Smooth muscle cell (in vitro differentiated cells): ENCODE results near the gene FAM168A. TPM values are rescaled to one million over a fixed set of nuclear protein-coding genes. Genes with fewer than 3 reads are reported as not detected.

Source experiments
- DNase-seq: peaks from one replicate; lab custom pipeline; 2025; ENCODE audit not compliant: unreplicated experiment; lab: John Stamatoyannopoulos, UW
- H2AFZ ChIP-seq: fragments of 200-600 bp; sonication (generic); 2 replicates; pipeline ENCODE4 v1.6.0; 2016; ENCODE audit warnings: antibody characterized with exemption, low read depth, mild to moderate bottlenecking
- H3F3A ChIP-seq: fragments of 200-600 bp; sonication (generic); 2 replicates; pipeline ENCODE4 v1.6.0; 2017; ENCODE audit warnings: antibody characterized with exemption, low read depth
- H3K27ac ChIP-seq: fragments of 200-600 bp; sonication (generic); 2 replicates; pipeline ENCODE4 v1.5.1; 2016; ENCODE audit warnings: low read depth, mild to moderate bottlenecking
- H3K27me3 ChIP-seq: fragments of 200-600 bp; sonication (generic); 2 replicates; pipeline ENCODE4 v1.6.1; 2016; ENCODE audit warnings: low read depth, mild to moderate bottlenecking
- H3K36me3 ChIP-seq: fragments of 200-600 bp; sonication (generic); 2 replicates; pipeline ENCODE4 v1.5.1; 2016; ENCODE audit warnings: low read depth
- H3K4me1 ChIP-seq: fragments of 200-600 bp; sonication (generic); 2 replicates; pipeline ENCODE4 v1.5.1; 2016; ENCODE audit warnings: low read depth
- H3K4me2 ChIP-seq: fragments of 200-600 bp; sonication (generic); 2 replicates; pipeline ENCODE4 v1.6.0; 2016; ENCODE audit warnings: mild to moderate bottlenecking
- H3K4me3 ChIP-seq: fragments of 200-600 bp; sonication (generic); 2 replicates; pipeline ENCODE4 v1.5.1; 2016; ENCODE audit warnings: mild to moderate bottlenecking
- H3K79me2 ChIP-seq: fragments of 200-600 bp; sonication (generic); 2 replicates; pipeline ENCODE4 v1.6.0; 2016; ENCODE audit warnings: low read depth, mild to moderate bottlenecking
- H3K9ac ChIP-seq: fragments of 200-600 bp; sonication (generic); 2 replicates; pipeline ENCODE4 v1.6.0; 2016; ENCODE audit warnings: low read depth
- H3K9me3 ChIP-seq: fragments of 200-600 bp; sonication (generic); replicated peaks from 2 replicates; pipeline ENCODE4 v1.5.1; 2016; ENCODE audit warnings: low read depth
- H4K20me1 ChIP-seq: fragments of 200-600 bp; sonication (generic); 2 replicates; pipeline ENCODE4 v1.6.0; 2016; ENCODE audit warnings: low read depth
- WGBS: methylation state at CpG from one replicate; pipeline ENCODE4 v1.1.7; 2016; ENCODE audit warnings: low lambda C conversion rate; 5-methylcytosine and 5-hydroxymethylcytosine counted together
- polyA plus RNA-seq: library from polyadenylated mRNA; unstranded; fragments of >200 nt; fragmentation: Nextera tagmentation; extraction: Ambion mirVana; gene quantifications from 2 replicates; pipeline ENCODE4 v1.2.1, GENCODE V29; 2016
- total RNA-seq: library from RNA; depleted of rRNA; stranded (reverse); fragments of >200 nt; gene quantifications from 2 replicates; pipeline ENCODE4 v1.2.3, GENCODE V29; 2014
- TF ChIP-seq, protein P1 (sequence below): fragments of 200-600 bp; sonication (generic); IDR thresholded peaks from 2 replicates; pipeline ENCODE4 v1.5.1; 2017; ENCODE audit warnings: borderline replicate concordance, mild to moderate bottlenecking, antibody characterized with exemption; ENCODE audit not compliant: insufficient read depth, poor library complexity, severe bottlenecking

FAM168A gene
- total and polyA plus RNA-seq, 2 experiments from 2014 or later = 10.8 to 32.5 TPM

DNA sequence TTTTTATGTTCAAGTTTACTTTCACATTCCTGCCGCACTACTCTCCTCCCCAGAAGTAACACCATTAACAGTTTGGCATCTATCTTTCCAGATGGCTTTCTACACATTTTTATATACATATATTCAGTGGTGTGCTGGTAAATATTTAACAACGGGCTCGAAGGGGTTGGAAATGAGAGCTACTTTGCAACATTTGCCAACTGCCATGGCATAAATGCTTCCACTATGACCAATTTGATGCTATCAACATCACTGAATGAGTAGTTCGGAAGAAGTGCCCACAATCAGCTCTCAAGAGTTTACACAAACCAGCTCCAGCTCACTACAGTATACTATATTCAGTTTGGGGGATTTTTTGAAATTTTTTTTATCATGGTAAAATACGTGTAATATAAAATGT, 166.5 kb downstream of the FAM168A start:
- H3K9ac ChIP-seq = no peak overlapping the region
- H3K4me2 ChIP-seq = no peak overlapping the region
- H3K9me3 ChIP-seq = no peaks in the 10 kb centered on the region
- no peak overlapping the region for H2AFZ ChIP-seq
- no peak overlapping the region for H3K27ac ChIP-seq
- WGBS = 88% methylated on average over 5 of the region's 5 CpGs
- H3F3A ChIP-seq = peaks cover 2% of the 10 kb centered on the region
- DNase-seq = no peak
- H3K79me2 ChIP-seq = peaks cover 16% of the 10 kb centered on the region
- peaks cover 16% of the 10 kb centered on the region for H3K4me1 ChIP-seq
- no peaks in the 10 kb centered on the region for H3K27me3 ChIP-seq
- H4K20me1 ChIP-seq = peaks cover 25% of the 10 kb centered on the region
- TF ChIP-seq, protein P1, sequence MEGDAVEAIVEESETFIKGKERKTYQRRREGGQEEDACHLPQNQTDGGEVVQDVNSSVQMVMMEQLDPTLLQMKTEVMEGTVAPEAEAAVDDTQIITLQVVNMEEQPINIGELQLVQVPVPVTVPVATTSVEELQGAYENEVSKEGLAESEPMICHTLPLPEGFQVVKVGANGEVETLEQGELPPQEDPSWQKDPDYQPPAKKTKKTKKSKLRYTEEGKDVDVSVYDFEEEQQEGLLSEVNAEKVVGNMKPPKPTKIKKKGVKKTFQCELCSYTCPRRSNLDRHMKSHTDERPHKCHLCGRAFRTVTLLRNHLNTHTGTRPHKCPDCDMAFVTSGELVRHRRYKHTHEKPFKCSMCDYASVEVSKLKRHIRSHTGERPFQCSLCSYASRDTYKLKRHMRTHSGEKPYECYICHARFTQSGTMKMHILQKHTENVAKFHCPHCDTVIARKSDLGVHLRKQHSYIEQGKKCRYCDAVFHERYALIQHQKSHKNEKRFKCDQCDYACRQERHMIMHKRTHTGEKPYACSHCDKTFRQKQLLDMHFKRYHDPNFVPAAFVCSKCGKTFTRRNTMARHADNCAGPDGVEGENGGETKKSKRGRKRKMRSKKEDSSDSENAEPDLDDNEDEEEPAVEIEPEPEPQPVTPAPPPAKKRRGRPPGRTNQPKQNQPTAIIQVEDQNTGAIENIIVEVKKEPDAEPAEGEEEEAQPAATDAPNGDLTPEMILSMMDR = no peak
- no peaks in the 10 kb centered on the region for H3K36me3 ChIP-seq
- H3K4me3 ChIP-seq = no peak overlapping the region

DNA sequence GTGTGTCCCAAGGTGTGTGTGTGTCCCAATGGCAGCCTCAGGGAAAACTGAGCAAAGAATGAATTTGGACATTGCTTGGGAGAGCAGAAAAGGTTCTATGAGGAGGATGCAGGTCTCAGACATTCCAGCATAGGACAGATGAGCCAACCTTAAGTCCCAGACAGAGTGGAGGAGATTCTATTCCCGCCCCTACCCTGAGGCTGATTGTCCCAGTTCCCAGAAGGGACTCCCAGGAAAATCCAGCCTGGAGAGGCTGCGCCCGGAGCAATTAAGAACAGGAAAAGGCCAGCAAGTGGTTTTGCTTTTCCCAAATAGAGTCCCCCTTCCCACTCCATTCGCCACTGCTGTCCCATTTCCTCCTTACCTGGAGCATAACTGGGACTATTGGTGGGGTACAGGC, 167.6 kb downstream of the FAM168A start:
- Histone ChIP-seq H3K27me3 (no peaks in the 10 kb centered on the region), H4K20me1 (peaks cover 19% of the 10 kb centered on the region), H3K9me3 (no peaks in the 10 kb centered on the region), H3K4me2 (no peak overlapping the region), H3K4me3 (no peak overlapping the region), H2AFZ (no peak overlapping the region), H3K79me2 (peaks cover 8% of the 10 kb centered on the region), H3F3A (peaks cover 2% of the 10 kb centered on the region), H3K9ac (no peak overlapping the region), H3K27ac (no peak overlapping the region), H3K4me1 (peaks cover 6% of the 10 kb centered on the region), H3K36me3 (no peaks in the 10 kb centered on the region)
- DNase-seq = no peak
- 91% methylated on average over 4 of the region's 4 CpGs for WGBS
- TF ChIP-seq, protein P1 = no peak

DNA sequence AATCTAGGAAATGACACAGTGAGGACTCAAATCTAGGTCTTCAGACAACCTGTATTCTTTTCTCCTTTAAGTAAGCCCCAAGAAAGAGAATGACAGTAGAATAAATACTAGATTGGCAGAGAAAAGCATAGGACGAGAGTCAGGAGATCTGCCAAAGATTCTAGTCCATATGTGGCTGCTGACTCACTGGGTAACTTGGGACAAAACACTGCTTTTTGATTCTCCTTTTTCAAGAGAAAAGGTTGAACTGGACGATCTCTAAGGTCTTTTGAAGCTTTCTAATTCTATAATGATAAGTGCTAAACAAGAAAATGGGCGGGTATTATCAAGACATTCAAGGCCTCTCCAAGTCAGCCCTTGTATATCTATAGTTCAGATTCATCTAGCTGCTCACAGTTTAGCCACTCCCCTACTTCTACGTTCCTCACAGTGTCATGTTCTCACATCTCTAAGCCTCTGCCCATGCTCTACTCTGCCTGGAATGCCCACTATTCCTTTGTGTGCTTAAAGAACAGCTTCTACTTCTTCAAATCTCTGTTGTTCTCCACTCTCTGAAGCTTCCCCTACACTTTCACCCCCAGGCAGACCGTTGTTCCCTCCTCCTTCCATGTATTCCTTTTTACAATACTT, 168.7 kb downstream of the FAM168A start:
- no peak overlapping the region for H3K9ac ChIP-seq
- 61% methylated on average over 5 of the region's 5 CpGs for WGBS
- peak overlapping the region; percentile 35 for H3K4me2 ChIP-seq
- no peak for DNase-seq
- no peaks in the 10 kb centered on the region for H3K36me3 ChIP-seq
- no peak overlapping the region for H3K4me3 ChIP-seq
- peaks cover 5% of the 10 kb centered on the region for H3K79me2 ChIP-seq
- H3K27ac ChIP-seq = peak overlapping the region; percentile 72
- no peaks in the 10 kb centered on the region for H3K9me3 ChIP-seq
- TF ChIP-seq, protein P1 = no peak
- H3K27me3 ChIP-seq = no peaks in the 10 kb centered on the region
- peaks cover 20% of the 10 kb centered on the region for H4K20me1 ChIP-seq
- H3F3A ChIP-seq = peaks cover 2% of the 10 kb centered on the region
- no peak overlapping the region for H2AFZ ChIP-seq
- peaks cover 4% of the 10 kb centered on the region for H3K4me1 ChIP-seq

DNA sequence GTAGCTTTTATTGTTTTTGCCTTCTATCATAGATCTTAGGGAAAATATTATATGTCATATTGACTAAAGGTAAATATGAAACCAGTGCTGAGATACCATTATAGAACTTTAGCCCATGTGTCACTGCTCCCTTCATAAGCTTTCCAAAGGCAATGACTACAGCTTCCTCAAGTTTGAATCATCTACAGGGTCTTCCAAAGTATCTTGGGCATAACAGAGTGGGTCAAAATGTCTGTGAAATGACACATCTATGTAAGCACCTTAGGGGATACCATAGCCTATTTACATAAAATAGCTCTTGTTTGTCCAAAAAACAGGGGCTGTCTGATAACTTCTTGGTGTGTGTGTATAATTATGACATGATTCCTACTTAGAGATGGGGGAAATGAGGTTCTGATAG, 169.2 kb downstream of the FAM168A start:
- H3K9ac ChIP-seq = no peak overlapping the region
- TF ChIP-seq, protein P1 = no peak
- no peak for DNase-seq

More for the DNA sequence above, 169.2 kb downstream of the FAM168A start:
- no peaks in the 10 kb centered on the region for H3K27me3 ChIP-seq
- peaks cover 2% of the 10 kb centered on the region for H3F3A ChIP-seq
- peak overlapping the region; percentile 72 for H3K27ac ChIP-seq
- no peaks in the 10 kb centered on the region for H3K36me3 ChIP-seq
- peaks cover 4% of the 10 kb centered on the region for H3K4me1 ChIP-seq
- no peak overlapping the region for H3K4me2 ChIP-seq
- H4K20me1 ChIP-seq = peaks cover 23% of the 10 kb centered on the region
- no peak overlapping the region for H2AFZ ChIP-seq
- H3K4me3 ChIP-seq = no peak overlapping the region
- H3K79me2 ChIP-seq = peaks cover 5% of the 10 kb centered on the region
- no peaks in the 10 kb centered on the region for H3K9me3 ChIP-seq
